GM12872 (cell line): Measurements from ENCODE around the gene PAQR5.

Experiments
- CTCF ChIP-seq: IDR thresholded peaks from 3 replicates; pipeline ENCODE4 v1.5.1; 2011; ENCODE audit warnings: low read depth, mild to moderate bottlenecking, low read length, moderate library complexity; ENCODE audit not compliant: insufficient read depth

PAQR5 gene

GRCh38 chr15:69275933-69276560, 22.7 kb upstream of the PAQR5 start:
- TF ChIP-seq CTCF: no peak

GRCh38 chr15:69277316-69277715, 21.4 kb upstream of the PAQR5 start:
- TF ChIP-seq CTCF: no peak

- no peak for TF ChIP-seq CTCF
Observed at GRCh38 chr15:69279636-69280035, 19.1 kb upstream of the PAQR5 start.

GRCh38 chr15:69280783-69281182, 17.9 kb upstream of the PAQR5 start:
- no peak for TF ChIP-seq CTCF

- TF ChIP-seq CTCF: no peak
Observed at GRCh38 chr15:69282104-69282743, 16.5 kb upstream of the PAQR5 start.

- no peak for TF ChIP-seq CTCF
Observed at GRCh38 chr15:69285834-69286233, 12.9 kb upstream of the PAQR5 start.

- TF ChIP-seq CTCF: no peak
Observed at GRCh38 chr15:69288011-69288410, 10.7 kb upstream of the PAQR5 start.
